ENCODE results near the gene NOXRED1. TPM values are rescaled to one million over a fixed set of nuclear protein-coding genes. Genes with fewer than 3 reads are reported as not detected.

The NOXRED1 gene
- polyA plus RNA-seq, 1 donor (not counting 4 experiments of a cell fraction or from before 2014, with no cell fraction given): 0.33 TPM

DNA sequence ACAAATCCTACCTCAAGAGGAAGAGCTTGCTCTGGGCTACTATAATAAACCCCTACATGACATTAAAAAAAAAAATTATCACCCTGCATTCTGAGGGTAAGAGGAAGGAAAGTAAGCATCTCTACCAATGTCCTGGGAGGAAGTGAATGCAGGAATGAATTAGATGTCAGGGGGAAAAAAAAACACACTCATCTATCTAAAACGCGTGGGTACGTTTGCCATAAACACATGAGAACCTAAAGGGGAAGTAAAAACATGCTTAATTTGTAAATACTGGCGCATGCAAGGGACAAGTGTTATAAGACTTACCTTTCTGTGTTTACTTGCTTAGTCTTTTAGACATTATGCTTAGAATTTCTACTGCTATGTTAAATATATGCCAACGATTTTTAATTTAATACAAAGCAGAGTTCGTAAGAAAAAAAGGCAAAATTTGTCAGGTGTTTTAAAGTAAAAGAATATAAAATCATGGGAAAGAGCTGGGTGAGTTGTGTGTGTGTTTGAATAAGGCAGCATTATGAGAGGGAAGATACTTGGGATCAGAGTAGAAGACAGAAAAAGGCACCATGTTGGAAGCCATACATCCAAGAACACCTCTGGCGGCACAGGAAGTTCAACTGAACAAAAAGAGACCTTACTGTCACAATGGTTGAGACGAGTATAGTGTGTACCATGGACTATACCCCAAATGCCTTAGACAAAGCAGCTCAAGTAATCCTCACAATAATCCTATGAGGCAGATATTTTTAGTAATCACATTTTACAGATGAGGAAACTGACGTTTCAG is 48.0 kb downstream of the NOXRED1 start:
- FAIRE-seq (no peak), DNase-seq (ENCODE audit: low read depth, low spot score) (no peak)
- peaks cover 18% of the 10 kb centered on the region for H3K79me2 ChIP-seq (ENCODE audit: control insufficient read depth, insufficient read depth, low read length)
- no peaks in the 10 kb centered on the region for H3K9me3 ChIP-seq (ENCODE audit: control insufficient read depth, low read depth, low read length)
- no peak overlapping the region for H3K27ac ChIP-seq (ENCODE audit: control insufficient read depth, insufficient read depth, low read length)
- no peaks in the 10 kb centered on the region for H3K36me3 ChIP-seq (ENCODE audit: control insufficient read depth in 2 of 2, extremely low read depth in 1 of 2, insufficient read depth in 2 of 2, low read length in 2 of 2)
- H3K9me1 ChIP-seq (ENCODE audit: control insufficient read depth, extremely low read depth, insufficient read depth, low read length): no peaks in the 10 kb centered on the region
- no peak overlapping the region for H3K9ac ChIP-seq (ENCODE audit: control insufficient read depth, extremely low read depth, insufficient read depth, low read length)
- H4K20me1 ChIP-seq (ENCODE audit: control insufficient read depth, extremely low read depth, insufficient read depth, low read length): no peaks in the 10 kb centered on the region
- no peak for TF ChIP-seq EZH2 (IDR thresholded peaks at IDR 0.05; ENCODE audit: low read length)
- no peak for TF ChIP-seq CTCF (optimal IDR thresholded peaks at IDR 0.05 in 1 of 3, IDR thresholded peaks at IDR 0.05 in 1 of 3, conservative IDR thresholded peaks at IDR 0.05 in 1 of 3; ENCODE audit: extremely low read depth in 1 of 3, insufficient read depth in 2 of 3, low read length in 3 of 3)
- dilution Hi-C loops (cut with MboI; ENCODE audit: extremely low pct_ligation_motif_present, low sequenced_read_pairs): no loop called here
- H3K27me3 ChIP-seq (ENCODE audit: control insufficient read depth, extremely low read depth, insufficient read depth, low read length): no peaks in the 10 kb centered on the region
- H3K4me3 ChIP-seq (ENCODE audit: control insufficient read depth in 2 of 3, extremely low read depth in 1 of 3, insufficient read depth in 2 of 3, low read depth in 1 of 3, low read length in 3 of 3): peak overlapping the region in 2 of 3 experiments; percentile 82 to 84
- H3K4me1 ChIP-seq (ENCODE audit: control insufficient read depth, extremely low read depth, insufficient read depth, low read length): peaks cover 11% of the 10 kb centered on the region
- H3K4me2 ChIP-seq (ENCODE audit: control insufficient read depth, extremely low read depth, insufficient read depth, low read depth, low read length): peak overlapping the region; percentile 94
- H2AFZ ChIP-seq (ENCODE audit: control insufficient read depth, low read length): no peak overlapping the region

DNA sequence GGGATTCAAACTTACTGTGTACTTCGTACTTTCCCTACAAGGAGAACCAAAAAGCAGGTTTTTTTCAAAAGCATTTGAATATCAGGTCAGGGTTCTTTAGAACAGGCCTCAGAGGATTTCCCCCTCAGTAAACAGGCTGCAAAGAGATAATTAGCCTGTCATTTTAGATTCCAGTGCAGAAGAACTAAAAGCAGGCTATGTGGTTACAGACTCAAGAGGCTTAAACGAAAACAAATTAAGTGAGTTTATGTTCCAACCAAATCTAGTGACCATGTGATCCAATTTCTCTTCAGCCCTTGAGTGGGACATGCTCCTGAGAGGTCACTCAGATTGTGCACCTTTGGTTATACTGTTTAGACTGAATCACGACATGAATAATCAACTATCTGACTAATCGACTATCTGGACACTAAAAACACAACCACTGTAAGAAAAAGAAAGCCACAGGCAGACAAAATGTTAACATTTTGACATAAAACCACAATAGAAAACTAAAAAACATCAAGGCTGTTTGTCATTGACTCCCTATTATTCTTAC is 51.0 kb downstream of the NOXRED1 start:
- FAIRE-seq (no peak), DNase-seq (ENCODE audit: low read depth, low spot score) (no peak)
- no peak overlapping the region for H3K4me3 ChIP-seq (ENCODE audit: control insufficient read depth in 2 of 3, extremely low read depth in 1 of 3, insufficient read depth in 2 of 3, low read depth in 1 of 3, low read length in 3 of 3)
- dilution Hi-C loops (cut with MboI; ENCODE audit: extremely low pct_ligation_motif_present, low sequenced_read_pairs): no loop called here
- H3K9me1 ChIP-seq (ENCODE audit: control insufficient read depth, extremely low read depth, insufficient read depth, low read length): no peaks in the 10 kb centered on the region
- no peak overlapping the region for H3K27ac ChIP-seq (ENCODE audit: control insufficient read depth, insufficient read depth, low read length)
- no peak overlapping the region for H3K4me2 ChIP-seq (ENCODE audit: control insufficient read depth, extremely low read depth, insufficient read depth, low read depth, low read length)
- H3K9me3 ChIP-seq (ENCODE audit: control insufficient read depth, low read depth, low read length): no peaks in the 10 kb centered on the region
- peaks cover 18% of the 10 kb centered on the region for H3K79me2 ChIP-seq (ENCODE audit: control insufficient read depth, insufficient read depth, low read length)
- no peak overlapping the region for H3K9ac ChIP-seq (ENCODE audit: control insufficient read depth, extremely low read depth, insufficient read depth, low read length)
- H2AFZ ChIP-seq (ENCODE audit: control insufficient read depth, low read length): no peak overlapping the region
- no peaks in the 10 kb centered on the region for H3K36me3 ChIP-seq (ENCODE audit: control insufficient read depth in 2 of 2, extremely low read depth in 1 of 2, insufficient read depth in 2 of 2, low read length in 2 of 2)
- no peaks in the 10 kb centered on the region for H3K27me3 ChIP-seq (ENCODE audit: control insufficient read depth, extremely low read depth, insufficient read depth, low read length)
- TF ChIP-seq EZH2 (IDR thresholded peaks at IDR 0.05; ENCODE audit: low read length): no peak
- no peak for TF ChIP-seq CTCF (optimal IDR thresholded peaks at IDR 0.05 in 1 of 3, IDR thresholded peaks at IDR 0.05 in 1 of 3, conservative IDR thresholded peaks at IDR 0.05 in 1 of 3; ENCODE audit: extremely low read depth in 1 of 3, insufficient read depth in 2 of 3, low read length in 3 of 3)
- peaks cover 8% of the 10 kb centered on the region for H3K4me1 ChIP-seq (ENCODE audit: control insufficient read depth, extremely low read depth, insufficient read depth, low read length)
- no peaks in the 10 kb centered on the region for H4K20me1 ChIP-seq (ENCODE audit: control insufficient read depth, extremely low read depth, insufficient read depth, low read length)
